ENCODE data around the gene ATG16L2. TPM values are rescaled to one million over a fixed set of nuclear protein-coding genes. Genes with fewer than 3 reads are reported as not detected.

Gene ATG16L2
- total and polyA plus RNA-seq, 10 of the 15 experiments (the other 5 are each of a cell fraction or from before 2014, with no cell fraction given), result 1.9 to 67.7 (median 30.4) TPM

GRCh38 chr11:72815110-72815618, 953 bp downstream of the ATG16L2 start:
- RAD21 ChIA-PET (ENCODE audit: unreplicated experiment), result interaction anchor here (1.0 to 2.1 kb wide), 11 partner anchors 8 to 474 kb away, joined by 3 to 32 read pairs (median 4); partner anchors contain the start of gene STARD10
- H3K9ac ChIP-seq (ENCODE audit: control insufficient read depth, insufficient read depth, low read length), result peak overlapping the region; percentile 88
- no peak for TF ChIP-seq PML (IDR thresholded peaks at IDR 0.05; ENCODE audit: low read length)
- peak; percentile 11; the same call in 1 of the 2 replicates for TF ChIP-seq POLR2A (IDR thresholded peaks at IDR 0.05; ENCODE audit: low read depth, low read length)
- TF ChIP-seq NFYB (IDR thresholded peaks at IDR 0.05; ENCODE audit: insufficient read depth, low read depth, low read length), result no peak
- TF ChIP-seq NRF1 (conservative IDR thresholded peaks at IDR 0.05; ENCODE audit: low read depth, low read length), result no peak
- TF ChIP-seq YBX1 (IDR thresholded peaks at IDR 0.05), result no peak
- no peak for TF ChIP-seq RAD51 (IDR thresholded peaks at IDR 0.05)
- no peak for TF ChIP-seq SMAD1 (IDR thresholded peaks at IDR 0.05; ENCODE audit: low read depth, partially characterized antibody)
- TF ChIP-seq ELK1 (IDR thresholded peaks at IDR 0.05; ENCODE audit: low read depth, low read length), result 0 out of 2 replicates have a peak, but pooled peaks have one; percentile 16
- no peak for TF ChIP-seq ZNF687 (IDR thresholded peaks at IDR 0.05)
- TF ChIP-seq PAX8 (IDR thresholded peaks at IDR 0.05), result no peak
- no peak for TF ChIP-seq CREM (IDR thresholded peaks at IDR 0.05; ENCODE audit: low read depth)
- 0 out of 2 replicates have a peak, but pooled peaks have one; percentile 7 for TF ChIP-seq NKRF (conservative IDR thresholded peaks at IDR 0.05)
- peak; percentile 11; the same call in 1 of the 2 replicates for TF ChIP-seq TAF1 (IDR thresholded peaks at IDR 0.05; ENCODE audit: borderline replicate concordance, low read depth, low read length)
- TF ChIP-seq PKNOX1 (IDR thresholded peaks at IDR 0.05), result 0 out of 2 replicates have a peak, but pooled peaks have one; percentile 1
- WGBS (ENCODE audit: insufficient coverage, insufficient replicate concordance, low lambda C conversion rate, missing lambda C conversion rate), result 3% methylated on average over 13 of the region's 13 CpGs
- peaks cover 7% of the 10 kb centered on the region; the same call in 1 of the 2 replicates for H3K4me1 ChIP-seq (ENCODE audit: control insufficient read depth, insufficient read depth, low read length)
- H3K4me3 ChIP-seq, result peak overlapping the region; percentile 89
- SMC1A ChIA-PET (ENCODE audit: uncharacterized antibody, unreplicated experiment), result interaction anchor here (1.0 to 3.2 kb wide), 12 partner anchors 17 to 356 kb away, joined by 3 to 10 read pairs (median 4); partner anchors contain the start of gene STARD10
- in situ Hi-C loops (cut with MboI) (no loop called here), intact Hi-C loops (cut with micrococcal nuclease; ENCODE audit: unreplicated experiment) (loop anchor here (10.0 kb wide), 1 partner anchor 230 kb away; no protein-coding TSS in a partner anchor)
- peak overlapping the region; percentile 50 for H2AFZ ChIP-seq (ENCODE audit: control insufficient read depth, low read depth, low read length)
- DNase-seq (ENCODE audit: low read depth, low spot score) (no peak), ATAC-seq (no peak), FAIRE-seq (no peak)
- TSS peak; percentile 35 for BruUV-seq (replicated peaks)
- H3K36me3 ChIP-seq (ENCODE audit: control insufficient read depth in 2 of 2, insufficient read depth in 2 of 2, low read length in 1 of 2), result peaks cover 7 to 12% of the 10 kb centered on the region in 2 experiments; a peak in 3 of 4 replicates
- POLR2A ChIA-PET, result interaction anchor here (0.6 to 5.4 kb wide), 17 partner anchors 12 to 427 kb away, joined by 3 to 46 read pairs (median 4); partner anchors contain the start of gene STARD10
- CTCF ChIA-PET, result interaction anchor here (1.0 to 8.3 kb wide), 10 partner anchors 13 to 361 kb away, joined by 3 to 154 read pairs (median 5); partner anchors contain the start of genes FCHSD2 and STARD10
- peak overlapping the region; percentile 94 for H3K4me2 ChIP-seq (ENCODE audit: control insufficient read depth, insufficient read depth)
- H3K27me3 ChIP-seq (replicated peaks in 1 of 2; ENCODE audit: control insufficient read depth in 2 of 2, insufficient read depth in 2 of 2, low read length in 1 of 2), result no peaks in the 10 kb centered on the region
- no peaks in the 10 kb centered on the region for H3K9me3 ChIP-seq (replicated peaks; ENCODE audit: control insufficient read depth, insufficient read depth, low read length)
- no peaks in the 10 kb centered on the region for H4K20me1 ChIP-seq (ENCODE audit: control insufficient read depth, insufficient read depth)
- peaks cover 55% of the 10 kb centered on the region for H3K79me2 ChIP-seq (ENCODE audit: control insufficient read depth, insufficient read depth, low read length)
- peak overlapping the region; percentile 98 for H3K27ac ChIP-seq (ENCODE audit: control insufficient read depth, insufficient read depth)
